Adipose tissue (tissue), 3 donors: Measurements from ENCODE around the gene CA12. TPM values are rescaled to one million over a fixed set of nuclear protein-coding genes. Genes with fewer than 3 reads are reported as not detected.
"Not testable (repeated sequence)": the region's sequence is repeated elsewhere in the genome, so short reads cannot be mapped to it uniquely, and the experiment has no call there.

Experiments used
- H3K27ac ChIP-seq: one replicate; pipeline ENCODE4 v1.5.1; 2013; ENCODE audit warnings: low read depth, low read length
- WGBS, 3 donors: extraction: QIAGEN DNeasy Blood & Tissue Kit; methylation state at CpG; one replicate each; pipeline ENCODE4 v1.1.7; 2013; 5-methylcytosine and 5-hydroxymethylcytosine counted together
- polyA plus RNA-seq, 3 donors: library from polyadenylated mRNA; stranded (reverse); fragments of 200-250 nt; gene quantifications; one replicate each; pipeline ENCODE4 v1.2.3, GENCODE V29; 2013
- donor health status: healthy with polysubstance abuse.
- donor health status: Bipolar disorder and iron deficiency.
- donor health status: healthy.

CA12 gene
- polyA plus RNA-seq, 3 donors, result 1.5 to 9.6 (median 3.7) TPM

DNA sequence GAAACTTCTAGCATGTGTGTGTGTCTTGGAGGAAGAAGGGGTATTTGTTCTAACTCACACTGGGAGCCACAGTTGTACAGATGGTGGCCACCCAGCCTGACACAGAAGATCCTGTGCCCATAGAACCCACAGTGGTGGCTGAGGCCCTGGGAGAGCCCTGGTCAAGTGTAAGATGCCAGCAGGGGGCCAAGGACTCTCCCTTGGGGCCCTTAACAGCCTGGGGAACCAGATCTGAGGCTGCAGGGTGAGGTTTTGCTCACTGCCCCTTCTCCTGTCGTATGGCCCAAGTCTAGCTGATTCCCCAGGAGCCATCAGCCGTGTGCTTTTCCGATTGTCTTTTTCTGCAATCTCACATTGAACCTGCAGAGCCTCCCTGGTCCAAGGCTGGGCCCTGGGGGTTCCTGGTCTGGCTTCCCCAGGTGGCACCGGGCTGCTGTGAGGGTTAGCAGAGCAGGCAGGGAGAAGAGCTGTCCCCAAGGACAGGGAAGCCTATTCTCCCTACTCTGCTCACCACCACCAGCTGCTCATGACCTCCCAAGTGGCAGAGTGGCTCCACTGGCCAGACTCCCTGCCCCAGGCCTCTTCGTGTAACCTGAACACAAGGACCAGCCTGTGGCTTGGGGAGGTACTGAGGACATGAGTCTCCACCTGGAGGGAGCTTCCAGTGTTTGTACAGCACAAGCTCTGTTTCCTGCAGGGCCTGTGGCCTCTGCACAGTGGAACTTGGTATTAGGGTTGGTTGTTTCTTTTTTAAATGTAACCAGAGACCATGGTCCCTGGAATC is 51.9 kb downstream of the CA12 start:
- WGBS, 3 donors, result 95% methylated on average over 5 of the region's 5 CpGs
- H3K27ac ChIP-seq, result no peak overlapping the region

DNA sequence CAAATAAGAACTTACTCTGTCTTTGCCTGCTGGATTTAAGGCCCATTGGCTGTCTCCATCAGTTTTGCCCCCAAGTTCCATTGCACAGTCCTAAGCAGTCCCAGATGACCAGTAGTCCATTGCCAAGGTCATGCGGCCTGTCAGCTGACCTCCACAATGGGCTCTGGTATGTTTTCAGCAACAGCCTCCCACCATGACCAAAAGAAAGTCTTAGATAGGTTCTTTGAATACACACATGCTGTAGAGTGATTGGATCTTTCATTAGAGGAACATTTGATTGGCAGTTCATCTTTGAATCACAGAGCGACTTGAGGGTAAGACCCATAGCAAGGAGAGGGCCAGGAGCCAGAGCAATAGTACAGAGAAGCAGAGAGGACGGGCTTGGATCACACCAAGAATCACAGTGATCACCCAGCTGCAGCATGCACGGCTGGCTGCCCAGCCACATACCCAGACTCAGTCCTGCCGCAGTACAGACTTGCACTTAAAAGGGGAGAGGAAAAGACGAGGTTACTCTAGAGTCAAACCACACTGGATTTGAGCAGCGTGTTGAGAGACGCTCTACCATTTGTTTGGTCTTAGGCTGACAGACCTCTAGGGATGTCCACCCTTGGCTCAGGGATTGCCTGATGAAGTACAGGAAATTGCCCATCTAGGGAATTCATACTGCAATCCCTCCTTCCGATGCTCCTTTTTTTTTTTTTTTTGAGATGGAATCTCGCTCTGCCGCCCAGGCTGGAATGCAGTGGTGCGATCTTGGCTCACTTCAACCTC is 53.8 kb downstream of the CA12 start:
- no peak overlapping the region for H3K27ac ChIP-seq
- 76 to 83% (median 78%) methylated on average over 12 of the region's 12 CpGs for WGBS, 3 donors

DNA sequence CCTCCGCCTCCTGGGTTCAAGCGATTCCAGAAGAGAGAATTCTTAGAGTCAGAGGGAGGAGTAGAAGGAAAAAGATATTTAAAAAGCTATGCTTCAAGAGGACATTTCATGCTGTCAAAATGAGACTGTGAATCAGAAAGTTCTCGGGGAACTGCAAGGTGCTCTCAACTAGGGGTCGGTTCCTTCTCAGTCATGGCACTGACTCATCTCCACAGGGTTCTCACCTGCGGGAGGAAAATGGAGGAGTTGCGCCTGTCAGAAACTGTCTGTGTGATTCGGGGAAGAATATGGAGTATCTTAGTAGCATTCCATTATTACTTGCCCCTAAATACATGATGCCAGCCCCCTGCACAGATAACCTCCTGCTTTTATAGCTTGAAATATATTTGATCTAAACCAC is 56.9 kb downstream of the CA12 start:
- 91 to 95% (median 93%) methylated on average over 7 of the region's 7 CpGs for WGBS, 3 donors

DNA sequence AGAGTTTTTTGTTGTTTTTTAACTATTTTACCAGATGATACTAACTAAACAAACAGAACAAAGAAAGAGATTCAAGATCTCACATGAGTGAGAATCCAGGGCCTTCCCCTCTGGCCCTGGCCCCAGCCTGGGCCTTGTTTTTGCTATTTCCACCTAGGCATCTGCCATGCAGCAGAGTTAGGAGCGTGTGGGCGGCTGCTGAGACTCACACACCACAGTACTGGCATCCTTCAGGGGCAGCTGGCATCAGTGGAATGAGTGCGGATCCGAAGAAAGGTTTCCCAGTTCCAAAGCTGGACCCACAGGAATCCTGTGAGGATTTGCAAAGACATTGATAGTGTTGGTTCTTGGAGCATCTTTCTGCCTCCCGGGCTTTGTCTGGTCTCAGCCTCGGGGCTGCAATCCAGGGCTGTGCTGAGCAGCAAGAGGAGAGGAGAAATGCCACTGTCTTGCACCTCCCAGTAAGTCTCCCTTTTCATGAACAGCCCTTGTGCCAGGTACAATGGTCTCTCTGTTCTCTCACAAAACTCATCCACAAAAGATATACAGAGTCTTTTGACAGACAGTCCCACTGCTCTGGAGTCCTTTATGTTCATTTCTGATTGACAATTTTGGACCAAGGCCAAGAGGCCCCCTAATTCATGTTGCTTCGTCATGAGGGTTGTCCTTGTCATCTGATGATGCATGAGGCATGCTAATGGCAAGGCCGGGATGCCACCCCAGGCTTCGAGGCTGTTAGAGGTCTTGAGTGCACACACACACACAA is 57.7 kb downstream of the CA12 start:
- WGBS, 3 donors, result 73 to 85% (median 84%) methylated on average over 9 of the region's 9 CpGs
- H3K27ac ChIP-seq, result no peak overlapping the region

More for the DNA sequence above, 56.9 kb downstream of the CA12 start:
- no peak overlapping the region for H3K27ac ChIP-seq

DNA sequence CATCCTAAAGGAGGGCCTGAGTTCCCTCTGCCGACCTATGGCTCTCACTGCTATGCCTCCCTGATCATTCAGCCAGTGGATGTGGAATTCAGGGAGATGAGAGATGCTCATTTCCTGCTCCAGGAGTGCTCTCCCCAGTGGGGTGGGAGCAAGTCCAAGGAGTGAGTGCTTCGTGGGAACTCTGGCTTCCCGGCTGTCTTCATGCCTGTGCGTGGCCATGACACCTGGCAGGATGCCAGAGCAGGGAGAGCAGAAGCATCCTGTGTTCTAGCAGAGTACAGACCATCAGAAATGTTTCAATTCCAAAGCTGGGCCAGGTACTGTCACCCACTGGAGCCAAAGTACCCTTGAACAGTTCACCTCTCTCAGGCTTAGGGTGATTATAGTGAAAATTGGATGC is 59.1 kb downstream of the CA12 start:
- H3K27ac ChIP-seq, result no peak overlapping the region
- WGBS, 3 donors, result 18 to 45% (median 32%) methylated on average over 4 of the region's 4 CpGs

DNA sequence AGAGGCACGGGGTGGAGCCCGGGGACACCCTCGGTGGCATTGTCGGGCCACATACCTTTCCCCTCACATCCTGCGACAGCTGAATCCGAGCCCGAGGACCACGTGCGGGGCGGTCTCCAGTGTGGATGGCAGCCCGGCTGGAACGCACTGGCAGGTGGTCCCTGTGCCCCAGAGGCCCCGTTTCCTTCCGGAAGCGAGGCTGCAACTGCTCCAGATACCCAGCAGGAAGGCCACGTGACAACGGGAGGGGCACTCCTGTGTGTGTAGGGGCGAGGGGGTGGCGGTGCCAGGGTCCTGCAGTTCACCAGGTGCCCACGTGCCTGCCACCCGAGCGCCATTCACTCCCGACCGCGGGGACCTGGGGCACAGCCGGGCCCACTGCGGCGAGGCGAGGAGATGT is 60.2 kb downstream of the CA12 start:
- no peak overlapping the region for H3K27ac ChIP-seq

DNA sequence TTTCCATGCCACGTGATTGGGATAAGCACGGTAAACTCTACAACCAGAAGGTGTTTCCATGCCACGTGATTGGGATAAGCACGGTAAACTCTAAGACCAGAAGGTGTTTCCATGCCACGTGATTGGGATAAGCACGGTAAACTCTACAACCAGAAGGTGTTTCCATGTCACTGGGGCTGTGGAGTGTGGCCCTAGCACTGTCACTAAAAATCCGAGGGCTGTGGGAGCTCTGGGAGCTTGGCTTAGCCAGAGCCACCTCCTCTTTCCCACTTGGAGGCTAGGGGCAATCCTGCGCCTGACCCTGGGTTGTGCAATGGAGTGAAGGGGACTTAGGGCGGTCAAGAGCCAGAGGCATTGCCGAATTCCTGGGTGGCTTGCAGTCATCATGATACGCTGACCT is 60.7 kb downstream of the CA12 start:
- H3K27ac ChIP-seq, result not testable (repeated sequence)
- WGBS, 3 donors, result 90 to 96% (median 91%) methylated on average over 7 of the region's 11 CpGs

More for the DNA sequence above, 60.2 kb downstream of the CA12 start:
- WGBS, 3 donors, result 91 to 92% (median 92%) methylated on average over 28 to 29 of the region's 29 CpGs

DNA sequence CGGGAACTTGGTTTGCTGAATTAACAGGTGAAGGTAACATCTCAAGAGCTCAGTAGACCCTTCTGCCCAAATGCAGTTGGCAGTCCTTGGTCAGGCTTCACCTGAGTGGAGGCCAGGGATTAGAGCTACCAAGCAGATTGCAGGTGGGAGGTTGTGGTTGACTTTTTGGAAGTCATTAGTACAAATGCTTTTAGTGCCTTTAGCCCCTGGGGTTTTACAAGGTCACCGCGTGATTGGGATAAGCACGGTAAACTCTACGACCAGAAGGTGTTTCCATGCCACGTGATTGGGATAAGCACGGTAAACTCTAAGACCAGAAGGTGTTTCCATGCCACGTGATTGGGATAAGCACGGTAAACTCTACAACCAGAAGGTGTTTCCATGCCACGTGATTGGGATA is 61.2 kb downstream of the CA12 start:
- not testable (repeated sequence) for H3K27ac ChIP-seq
- WGBS, 3 donors, result 95 to 98% (median 96%) methylated on average over 7 to 8 of the region's 10 CpGs

DNA sequence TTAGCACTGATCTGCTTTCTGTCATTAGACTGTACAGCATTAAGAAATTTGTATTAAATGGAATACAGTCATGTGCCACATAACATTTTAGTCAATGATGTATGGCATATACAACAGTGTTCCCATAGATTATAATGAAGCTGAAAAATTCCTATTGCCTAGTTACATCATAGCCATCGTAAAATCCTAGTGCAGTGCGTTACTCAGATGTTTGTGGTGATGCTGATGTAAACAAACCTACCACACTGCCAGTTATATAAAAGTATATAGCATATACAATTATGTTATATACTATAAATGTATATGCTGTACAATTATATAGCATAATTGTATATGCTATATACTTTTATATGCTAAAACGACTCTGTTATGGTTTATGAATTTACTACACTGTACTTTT is 62.6 kb downstream of the CA12 start:
- WGBS, 3 donors, result 90 to 98% (median 96%) methylated on average over 3 of the region's 3 CpGs
- H3K27ac ChIP-seq, result no peak overlapping the region

DNA sequence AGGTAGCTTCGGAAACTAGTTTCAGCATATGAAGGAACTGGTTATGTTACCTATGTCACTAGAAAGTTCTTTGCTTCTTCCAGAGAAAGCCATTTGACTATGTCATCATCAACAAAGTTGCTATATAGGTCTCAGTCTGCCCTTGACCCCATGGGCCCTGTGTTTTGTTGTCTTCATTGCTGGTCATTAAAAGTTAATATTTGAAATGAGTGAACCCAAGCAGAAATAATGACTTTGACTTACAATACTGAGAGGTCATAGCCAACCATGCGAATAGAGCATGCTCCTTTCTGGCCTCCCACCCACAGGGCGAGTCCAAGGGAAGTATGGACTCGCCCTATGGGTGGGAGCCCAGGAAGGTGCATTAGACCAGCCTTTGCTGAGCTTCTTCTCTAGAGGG is 63.3 kb downstream of the CA12 start:
- 97 to 98% (median 98%) methylated on average over 4 of the region's 4 CpGs for WGBS, 3 donors
- H3K27ac ChIP-seq, result no peak overlapping the region

DNA sequence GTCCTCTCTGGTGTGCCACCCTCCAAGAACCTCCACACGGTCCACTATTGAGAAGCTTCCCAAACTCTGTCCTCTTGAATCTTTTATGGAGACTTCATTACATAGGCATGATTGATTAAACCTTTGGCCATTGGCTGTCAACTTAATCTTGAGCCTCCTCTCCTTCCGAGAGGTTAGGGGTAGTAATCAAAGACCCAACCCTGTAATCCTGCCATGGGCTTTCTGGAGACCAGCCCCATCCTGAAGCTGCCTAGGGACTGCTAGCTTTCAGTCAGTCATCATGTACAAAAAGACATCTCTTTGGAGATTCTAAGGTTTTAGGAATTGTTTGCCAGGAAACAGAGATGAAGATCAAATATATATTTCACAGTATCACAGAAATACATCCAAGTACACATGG is 67.2 kb downstream of the CA12 start:
- WGBS, 3 donors, result 59 to 63% (median 63%) methylated on average over 2 of the region's 2 CpGs
- no peak overlapping the region for H3K27ac ChIP-seq

DNA sequence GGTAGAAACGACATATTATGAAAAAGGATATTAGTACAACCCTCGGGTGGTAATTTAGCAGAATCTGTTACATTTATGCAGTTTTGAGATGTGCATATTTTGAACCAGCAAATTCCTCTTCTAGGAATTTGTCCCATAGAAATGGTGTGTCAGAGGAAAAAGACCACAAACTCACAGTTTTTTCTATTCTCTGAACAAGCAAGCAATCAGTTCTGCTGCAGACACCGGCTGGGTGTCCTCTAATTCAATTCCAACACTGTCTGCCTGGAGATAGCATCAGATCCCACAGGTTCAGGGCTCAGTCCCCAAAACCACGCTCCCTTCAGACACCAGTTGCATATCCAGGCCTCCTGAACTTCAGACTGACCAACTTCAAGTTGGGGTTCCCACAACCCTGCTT is 67.8 kb downstream of the CA12 start:
- H3K27ac ChIP-seq, result no peak overlapping the region
- 85 to 87% (median 85%) methylated on average over 4 of the region's 4 CpGs for WGBS, 3 donors

DNA sequence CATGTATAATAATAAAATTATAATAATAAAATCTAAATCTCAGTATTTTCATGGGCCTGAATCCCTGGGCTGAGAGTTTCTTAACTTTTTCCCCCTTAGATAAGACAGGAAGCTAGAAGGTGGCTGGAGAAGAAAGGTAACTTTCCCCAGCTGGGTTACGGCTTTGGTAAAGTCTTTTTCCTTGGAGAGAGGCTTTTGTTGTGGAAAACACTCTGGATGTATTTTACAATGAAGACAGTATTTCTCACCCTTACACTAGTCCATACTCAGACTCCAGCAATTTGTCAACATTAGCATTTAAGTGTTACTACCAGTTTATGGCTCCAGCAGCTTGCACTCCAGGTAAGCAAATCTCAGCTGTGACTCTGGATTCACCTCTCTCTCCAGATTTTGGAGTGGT is 69.4 kb downstream of the CA12 start:
- H3K27ac ChIP-seq, result no peak overlapping the region
- WGBS, 3 donors, result 95 to 100% (median 97%) methylated on average over 1 of the region's 1 CpG

DNA sequence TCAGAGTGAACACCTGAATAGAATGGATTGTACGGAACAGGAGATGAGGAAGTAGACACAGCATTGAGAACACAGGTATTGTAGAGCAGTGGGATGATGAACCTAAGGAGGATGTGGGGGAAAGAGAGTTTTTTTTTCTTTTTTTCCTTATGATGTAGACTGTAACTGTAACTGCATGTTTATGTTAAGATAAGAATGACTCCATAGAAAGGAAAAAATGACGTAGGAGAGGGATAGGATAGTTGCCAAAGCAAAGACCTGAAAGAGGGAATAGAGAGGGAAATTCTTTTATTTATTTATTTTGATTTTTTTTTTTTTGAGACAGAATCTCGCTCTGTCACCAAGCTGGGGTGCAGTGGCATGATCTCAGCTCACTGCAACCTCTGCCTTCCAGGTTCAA is 71.0 kb downstream of the CA12 start:
- no peak overlapping the region for H3K27ac ChIP-seq
- 70 to 93% (median 89%) methylated on average over 3 of the region's 3 CpGs for WGBS, 3 donors

DNA sequence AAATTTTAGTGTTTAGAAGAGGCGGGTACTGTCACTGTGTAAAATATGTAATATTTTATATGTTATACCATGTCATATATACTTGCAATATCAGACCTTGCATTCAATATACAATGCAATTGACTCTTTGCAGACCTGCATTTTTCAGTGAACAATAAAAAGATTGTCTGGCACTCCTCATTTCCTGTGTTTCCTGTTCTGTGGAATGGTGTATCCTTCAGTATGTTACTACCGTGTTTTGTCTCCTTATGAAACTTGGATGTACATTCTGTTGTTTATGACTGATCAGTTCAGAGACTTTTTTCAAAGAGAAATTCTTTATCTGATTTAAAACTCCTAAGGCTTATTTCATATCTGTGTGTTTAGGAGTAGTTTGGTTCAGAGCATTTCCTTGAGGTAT is 72.7 kb downstream of the CA12 start:
- H3K27ac ChIP-seq, result no peak overlapping the region
- 83 to 86% (median 83%) methylated on average over 2 of the region's 2 CpGs for WGBS, 3 donors

DNA sequence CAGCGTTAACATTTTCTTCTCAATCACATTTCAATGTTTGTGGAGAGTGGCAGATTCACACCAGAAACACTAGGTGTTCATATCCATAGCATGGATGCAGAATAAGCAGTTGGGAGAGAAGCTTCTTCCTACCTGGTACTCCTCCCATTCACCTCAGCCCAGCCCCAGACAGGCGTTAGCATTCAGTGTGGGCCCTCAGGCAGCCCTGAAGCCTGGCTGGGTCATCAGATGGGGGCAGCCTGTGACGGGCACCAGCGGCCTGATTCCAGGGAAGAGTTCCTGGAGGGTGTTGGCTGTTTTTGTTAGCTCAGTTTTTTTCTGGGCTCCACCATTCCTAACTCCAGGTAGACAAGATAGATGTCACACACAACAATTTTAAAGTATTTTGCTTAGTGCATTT is 73.2 kb downstream of the CA12 start:
- H3K27ac ChIP-seq, result no peak overlapping the region

DNA sequence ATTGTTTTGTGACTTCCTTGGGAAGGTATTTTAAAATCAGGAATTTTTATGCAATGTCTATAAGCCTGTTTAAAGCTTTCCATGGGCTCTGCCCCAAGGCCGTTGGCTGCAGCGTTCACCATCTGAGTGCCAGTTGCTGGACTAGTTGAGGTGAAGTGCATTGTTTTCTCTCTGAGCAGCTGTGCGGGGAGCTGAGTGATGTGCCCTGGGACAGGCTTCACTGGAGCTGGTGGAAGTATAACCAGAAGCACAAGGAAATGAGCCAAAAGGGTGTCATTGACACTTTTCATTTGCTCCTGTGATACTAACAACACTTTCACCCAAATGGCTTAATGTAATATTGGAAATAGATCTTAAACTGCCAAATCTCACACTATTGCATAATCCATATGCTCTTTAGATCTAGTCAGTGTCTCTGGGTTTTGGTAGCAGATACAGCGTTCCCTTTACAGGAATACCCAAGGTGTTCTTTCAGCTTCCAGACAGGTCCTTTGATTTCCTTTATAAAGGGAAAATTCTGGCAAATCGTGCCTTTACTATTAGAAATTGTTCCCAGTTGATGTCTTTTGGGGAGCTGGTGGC is 75.1 kb downstream of the CA12 start:
- 58 to 93% (median 90%) methylated on average over 5 of the region's 5 CpGs for WGBS, 3 donors
- H3K27ac ChIP-seq, result no peak overlapping the region

More for the DNA sequence above, 73.2 kb downstream of the CA12 start:
- WGBS, 3 donors, result 84 to 93% (median 91%) methylated on average over 4 of the region's 4 CpGs

DNA sequence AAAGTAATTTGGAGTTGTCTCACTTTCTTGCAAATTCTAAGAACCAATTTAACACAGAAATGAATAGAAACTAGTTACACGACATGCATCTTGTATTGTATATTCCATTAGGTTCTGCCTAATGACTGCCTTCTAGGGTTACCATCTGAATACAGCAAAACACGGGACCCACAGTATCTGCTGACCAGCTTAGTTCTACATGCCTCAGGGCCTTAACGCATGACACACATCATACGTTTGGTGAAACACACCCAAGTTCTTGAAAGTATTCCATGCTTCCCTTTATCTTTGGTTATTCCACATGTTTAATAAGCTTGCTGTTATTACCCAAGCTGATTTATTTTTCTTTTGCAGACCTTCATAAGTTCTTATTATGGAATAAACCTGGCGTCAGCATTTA is 76.4 kb downstream of the CA12 start:
- 91 to 94% (median 93%) methylated on average over 5 of the region's 5 CpGs for WGBS, 3 donors
- no peak overlapping the region for H3K27ac ChIP-seq

DNA sequence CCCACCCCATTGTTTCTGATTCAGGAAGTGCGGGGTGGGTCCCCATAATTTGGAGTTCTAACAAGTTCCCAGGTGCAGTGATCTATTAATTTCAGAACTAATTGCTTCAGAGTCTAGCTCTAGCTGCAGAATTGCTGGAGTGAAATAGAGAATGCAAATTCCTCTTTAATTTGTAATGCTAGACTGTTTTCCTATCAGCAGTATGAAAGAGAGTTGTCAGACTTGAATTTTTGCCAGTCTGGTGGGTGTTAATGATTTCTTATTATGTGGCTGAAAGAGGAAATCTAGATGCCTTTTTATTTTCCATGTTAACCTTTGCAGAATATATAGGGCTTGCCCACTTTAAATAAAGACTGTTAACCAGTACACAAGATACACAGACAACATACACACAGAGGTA is 80.6 kb downstream of the CA12 start:
- no peak overlapping the region for H3K27ac ChIP-seq
- 56 to 94% (median 84%) methylated on average over 1 of the region's 1 CpG for WGBS, 3 donors
